ENCODE results near the gene HBS1L.

GRCh38 chr6:134951494-134952263, 102.9 kb downstream of the HBS1L start:
- TF ChIP-seq POLR2A (IDR thresholded peaks at IDR 0.05) (no peak), CTCF (IDR thresholded peaks at IDR 0.05) (no peak)

Measured in uterus (tissue), 2 donors.